DOHH2 (cell line): ENCODE data around the gene MPPED1.

Experiments
- H3F3A ChIP-seq: fragments of 200-600 bp; sonication (generic), shearing (Covaris generic); 2 replicates; pipeline ENCODE4 v1.6.0; 2016; ENCODE audit warnings: antibody characterized with exemption, mild to moderate bottlenecking; ENCODE audit not compliant: control insufficient read depth, insufficient read depth
- H3K27ac ChIP-seq: fragments of 200-600 bp; sonication (generic); 2 replicates; pipeline ENCODE4 v1.5.1; 2014; ENCODE audit warnings: low read depth, mild to moderate bottlenecking, low read length, moderate library complexity
- H3K27me3 ChIP-seq: fragments of 200-600 bp; sonication (generic); 2 replicates; pipeline ENCODE4 v1.6.1; 2014; ENCODE audit warnings: mild to moderate bottlenecking, low read length, mixed read lengths; ENCODE audit not compliant: control insufficient read depth
- H3K36me3 ChIP-seq: fragments of 200-600 bp; sonication (generic); 2 replicates; pipeline ENCODE4 v1.6.1; 2014; ENCODE audit warnings: mild to moderate bottlenecking, low read length, moderate library complexity, mixed read lengths; ENCODE audit not compliant: control insufficient read depth
- H3K4me1 ChIP-seq: fragments of 200-600 bp; sonication (generic); 2 replicates; pipeline ENCODE4 v1.6.1; 2014; ENCODE audit warnings: mild to moderate bottlenecking, low read length, mixed read lengths; ENCODE audit not compliant: control insufficient read depth
- H3K4me2 ChIP-seq: fragments of 200-600 bp; sonication (generic); 2 replicates; pipeline ENCODE4 v1.6.0; 2014; ENCODE audit warnings: mild to moderate bottlenecking, low read length, moderate library complexity
- H3K4me3 ChIP-seq: fragments of 200-600 bp; sonication (generic); 2 replicates; pipeline ENCODE4 v1.5.1; 2014; ENCODE audit warnings: mild to moderate bottlenecking, low read length, mixed read lengths
- H3K79me2 ChIP-seq: fragments of 200-600 bp; sonication (generic); 2 replicates; pipeline ENCODE4 v1.6.1; 2014; ENCODE audit warnings: mild to moderate bottlenecking, low read length, mixed read lengths; ENCODE audit not compliant: control insufficient read depth
- H3K9me2 ChIP-seq: fragments of 200-600 bp; sonication (generic); replicated peaks from 2 replicates; pipeline ENCODE4 v1.6.1; 2014; ENCODE audit warnings: mild to moderate bottlenecking, low read length, mixed read lengths; ENCODE audit not compliant: control insufficient read depth
- H3K9me3 ChIP-seq: fragments of 200-600 bp; sonication (generic); 2 replicates; pipeline ENCODE4 v1.6.1; 2014; ENCODE audit warnings: antibody characterized with exemption, low read length, mixed read lengths; ENCODE audit not compliant: control insufficient read depth, insufficient read depth
- H4K20me1 ChIP-seq: fragments of 200-600 bp; sonication (generic); 2 replicates; pipeline ENCODE4 v1.6.0; 2014; ENCODE audit warnings: low read depth, mild to moderate bottlenecking, antibody characterized with exemption, low read length, moderate library complexity; ENCODE audit not compliant: control insufficient read depth, insufficient read depth
- EZH2phosphoT487 ChIP-seq: fragments of 200-600 bp; sonication (generic); IDR thresholded peaks from 2 replicates; pipeline ENCODE4 v1.6.1; 2017; ENCODE audit warnings: borderline replicate concordance, mild to moderate bottlenecking, antibody characterized with exemption, low read length, moderate library complexity, mixed read lengths
- TF ChIP-seq, protein P1 (sequence below): fragments of 200-600 bp; sonication (generic); IDR thresholded peaks from one replicate; pipeline ENCODE4 v1.5.1; 2014; ENCODE audit warnings: antibody characterized with exemption, mild to moderate bottlenecking, low read depth, low read length; ENCODE audit not compliant: poor library complexity, severe bottlenecking

MPPED1 gene

DNA sequence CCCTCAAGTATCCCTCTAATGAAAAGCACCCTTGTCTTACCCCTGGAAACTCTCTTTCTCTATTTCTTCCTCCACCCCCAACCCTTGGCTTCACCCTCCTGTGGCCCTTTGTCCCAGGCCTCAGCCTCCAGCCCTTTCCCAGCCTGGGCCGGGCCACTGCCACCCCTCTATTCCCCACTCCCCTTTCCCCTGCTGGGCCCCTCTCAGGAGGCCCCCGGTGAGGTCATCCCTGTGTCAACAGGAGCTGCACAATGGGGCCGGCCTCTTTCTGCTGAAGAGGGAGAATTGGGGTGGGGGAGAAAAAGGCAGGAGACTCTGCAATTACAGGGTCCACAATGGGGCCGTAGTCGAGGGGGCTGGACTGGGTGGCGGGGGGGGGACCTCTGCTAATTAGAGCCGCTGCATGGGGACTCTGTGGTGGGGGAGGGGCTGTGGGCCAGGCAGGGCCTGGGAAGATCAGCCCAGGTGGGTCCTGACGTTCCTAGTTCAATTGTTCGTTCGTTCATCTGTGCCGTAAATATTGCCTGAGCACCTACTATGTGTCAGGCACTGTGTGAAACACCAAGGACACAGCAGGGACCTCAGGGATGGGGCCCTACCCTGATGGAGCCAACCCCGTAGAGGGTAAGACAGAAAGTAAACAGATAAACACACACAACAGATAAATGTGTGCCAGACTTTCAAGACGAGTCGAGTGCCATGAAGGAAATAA is 18.5 kb upstream of the MPPED1 start:
- no peak overlapping the region for H3K27ac ChIP-seq
- H3K36me3 ChIP-seq, result no peaks in the 10 kb centered on the region
- no peaks in the 10 kb centered on the region for H3K27me3 ChIP-seq
- no peak overlapping the region for H3K4me2 ChIP-seq
- no peaks in the 10 kb centered on the region for H3F3A ChIP-seq
- H3K9me3 ChIP-seq, result no peaks in the 10 kb centered on the region
- H4K20me1 ChIP-seq, result no peaks in the 10 kb centered on the region
- no peaks in the 10 kb centered on the region for H3K9me2 ChIP-seq
- no peak overlapping the region for H3K4me3 ChIP-seq
- TF ChIP-seq, protein P1, sequence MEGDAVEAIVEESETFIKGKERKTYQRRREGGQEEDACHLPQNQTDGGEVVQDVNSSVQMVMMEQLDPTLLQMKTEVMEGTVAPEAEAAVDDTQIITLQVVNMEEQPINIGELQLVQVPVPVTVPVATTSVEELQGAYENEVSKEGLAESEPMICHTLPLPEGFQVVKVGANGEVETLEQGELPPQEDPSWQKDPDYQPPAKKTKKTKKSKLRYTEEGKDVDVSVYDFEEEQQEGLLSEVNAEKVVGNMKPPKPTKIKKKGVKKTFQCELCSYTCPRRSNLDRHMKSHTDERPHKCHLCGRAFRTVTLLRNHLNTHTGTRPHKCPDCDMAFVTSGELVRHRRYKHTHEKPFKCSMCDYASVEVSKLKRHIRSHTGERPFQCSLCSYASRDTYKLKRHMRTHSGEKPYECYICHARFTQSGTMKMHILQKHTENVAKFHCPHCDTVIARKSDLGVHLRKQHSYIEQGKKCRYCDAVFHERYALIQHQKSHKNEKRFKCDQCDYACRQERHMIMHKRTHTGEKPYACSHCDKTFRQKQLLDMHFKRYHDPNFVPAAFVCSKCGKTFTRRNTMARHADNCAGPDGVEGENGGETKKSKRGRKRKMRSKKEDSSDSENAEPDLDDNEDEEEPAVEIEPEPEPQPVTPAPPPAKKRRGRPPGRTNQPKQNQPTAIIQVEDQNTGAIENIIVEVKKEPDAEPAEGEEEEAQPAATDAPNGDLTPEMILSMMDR, result no peak
- TF ChIP-seq EZH2phosphoT487, result no peak
- H3K79me2 ChIP-seq, result no peaks in the 10 kb centered on the region
- H3K4me1 ChIP-seq, result no peaks in the 10 kb centered on the region

DNA sequence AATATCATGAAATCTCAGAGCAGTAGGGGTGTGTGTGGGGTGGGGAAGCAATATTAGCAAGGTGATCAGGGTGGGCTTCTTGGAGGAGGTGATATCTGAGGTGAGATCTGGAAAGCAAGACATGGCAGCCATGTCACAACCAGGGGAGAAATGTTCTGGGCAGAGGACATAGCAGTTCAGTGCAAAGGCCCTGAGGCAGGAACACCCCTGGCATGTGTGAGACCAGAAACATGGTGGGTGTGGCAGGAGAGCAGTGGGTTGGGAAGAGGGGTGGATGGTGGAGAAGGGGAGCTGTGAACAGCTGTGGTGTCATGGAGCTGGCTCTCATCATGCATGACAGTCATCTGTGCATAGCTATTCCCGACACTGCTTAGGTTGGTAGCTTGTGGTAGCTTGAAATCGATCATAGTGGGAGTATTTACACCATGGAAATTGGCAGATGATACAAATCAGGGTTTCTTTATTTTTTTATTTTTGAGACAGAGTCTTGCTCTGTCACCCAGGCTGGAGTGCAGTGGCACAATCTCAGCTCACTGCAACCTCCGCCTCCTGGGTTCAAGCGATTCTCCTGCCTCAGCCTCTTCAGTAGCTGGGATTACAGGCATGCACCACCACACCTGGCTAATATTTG is 17.9 kb upstream of the MPPED1 start:
- H3K27me3 ChIP-seq, result no peaks in the 10 kb centered on the region
- H3K9me3 ChIP-seq, result no peaks in the 10 kb centered on the region
- H3K4me3 ChIP-seq, result no peak overlapping the region
- H3K79me2 ChIP-seq, result no peaks in the 10 kb centered on the region
- no peaks in the 10 kb centered on the region for H3K4me1 ChIP-seq
- TF ChIP-seq, protein P1, result no peak
- TF ChIP-seq EZH2phosphoT487, result no peak
- H3F3A ChIP-seq, result no peaks in the 10 kb centered on the region
- no peak overlapping the region for H3K27ac ChIP-seq
- no peaks in the 10 kb centered on the region for H3K36me3 ChIP-seq
- no peaks in the 10 kb centered on the region for H3K9me2 ChIP-seq
- H3K4me2 ChIP-seq, result no peak overlapping the region
- no peaks in the 10 kb centered on the region for H4K20me1 ChIP-seq

DNA sequence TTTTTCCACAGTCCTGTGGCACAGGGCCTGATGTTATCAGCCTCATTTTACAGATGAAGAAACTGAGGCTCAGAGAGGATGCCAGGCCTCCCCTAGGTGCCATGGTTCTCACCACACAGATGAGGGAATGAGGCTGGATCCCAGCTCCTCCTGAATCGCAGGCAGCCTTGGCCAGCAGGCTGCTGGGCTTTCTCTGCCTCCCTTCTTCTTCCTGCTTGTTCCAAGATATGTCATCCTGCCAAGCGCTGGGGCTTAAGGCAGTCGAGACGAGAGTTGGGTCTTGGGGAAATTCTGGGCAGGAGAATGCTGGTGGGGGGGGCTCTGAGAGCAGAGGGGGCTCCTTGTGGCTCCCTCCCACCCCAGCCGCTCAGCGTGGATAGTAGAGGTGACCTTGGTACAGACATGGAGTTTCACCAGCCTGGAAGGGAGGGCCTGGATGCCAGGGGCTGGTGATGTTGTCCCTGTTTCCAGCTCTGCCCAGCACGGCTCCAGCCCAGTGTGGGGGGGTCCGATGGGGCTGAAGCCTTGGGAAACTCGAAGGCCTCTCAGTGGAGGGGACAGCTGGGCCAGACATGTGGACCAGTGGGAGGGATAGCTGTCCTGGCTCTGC is 16.6 kb upstream of the MPPED1 start:
- Histone ChIP-seq H3F3A (no peaks in the 10 kb centered on the region), H3K4me2 (no peak overlapping the region), H3K79me2 (no peaks in the 10 kb centered on the region), H3K4me3 (no peak overlapping the region), H3K9me2 (no peaks in the 10 kb centered on the region), H3K9me3 (no peaks in the 10 kb centered on the region), H3K36me3 (no peaks in the 10 kb centered on the region), H3K27ac (no peak overlapping the region), H4K20me1 (no peaks in the 10 kb centered on the region), H3K27me3 (no peaks in the 10 kb centered on the region), H3K4me1 (no peaks in the 10 kb centered on the region)
- no peak for TF ChIP-seq EZH2phosphoT487
- TF ChIP-seq, protein P1, result no peak
